ENCODE results near the gene SYNE2. TPM values are rescaled to one million over a fixed set of nuclear protein-coding genes. Genes with fewer than 3 reads are reported as not detected.
A peak's percentile ranks its signal among the peaks of the same experiment; 100 is the strongest.
"Not testable (repeated sequence)": the region's sequence is repeated elsewhere in the genome, so short reads cannot be mapped to it uniquely, and the experiment has no call there.

SYNE2 gene
- total and polyA plus RNA-seq, 2 donors (not counting 1 experiment from before 2014, with no cell fraction given) = 3.1 to 15.4 TPM

DNA sequence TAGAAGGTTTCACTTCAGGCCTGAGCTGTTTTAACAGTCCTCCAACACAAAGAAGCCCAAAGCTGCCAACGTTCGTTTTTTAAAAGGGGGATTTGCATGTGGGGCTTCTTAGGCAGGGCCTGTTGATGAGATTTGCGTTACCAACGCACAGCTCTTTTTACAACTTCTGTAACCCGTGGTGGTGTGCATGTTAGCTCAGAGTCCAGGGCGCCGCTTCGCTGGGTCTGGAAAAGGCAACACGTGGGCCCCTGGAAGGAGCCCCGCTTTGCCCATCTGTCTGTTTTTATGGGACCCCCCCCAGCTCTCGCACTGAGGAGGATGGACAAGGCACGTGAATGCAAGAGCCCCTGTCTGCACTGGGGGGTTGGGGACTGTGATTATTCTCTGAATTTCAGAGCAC lies 357.4 kb downstream of the SYNE2 start:
- H3K4me2 ChIP-seq (ENCODE audit: extremely low read depth, insufficient read depth, low read length) = peak overlapping the region; percentile 87
- no peaks in the 10 kb centered on the region for H3K9me3 ChIP-seq (ENCODE audit: control insufficient read depth, insufficient read depth, low read depth, low read length)
- H3K4me3 ChIP-seq (replicated peaks in 1 of 4; ENCODE audit: control extremely low read depth in 1 of 4, insufficient read depth in 1 of 4, low read depth in 3 of 4, low read length in 4 of 4) = no peak overlapping the region
- no peak overlapping the region for H2AFZ ChIP-seq (ENCODE audit: low read length)
- no peak overlapping the region for H3K27ac ChIP-seq (ENCODE audit: insufficient read depth, low read length)
- peaks cover 5% of the 10 kb centered on the region for H3K4me1 ChIP-seq (ENCODE audit: control insufficient read depth, extremely low read depth, insufficient read depth, low read length)
- TF ChIP-seq, protein P1, sequence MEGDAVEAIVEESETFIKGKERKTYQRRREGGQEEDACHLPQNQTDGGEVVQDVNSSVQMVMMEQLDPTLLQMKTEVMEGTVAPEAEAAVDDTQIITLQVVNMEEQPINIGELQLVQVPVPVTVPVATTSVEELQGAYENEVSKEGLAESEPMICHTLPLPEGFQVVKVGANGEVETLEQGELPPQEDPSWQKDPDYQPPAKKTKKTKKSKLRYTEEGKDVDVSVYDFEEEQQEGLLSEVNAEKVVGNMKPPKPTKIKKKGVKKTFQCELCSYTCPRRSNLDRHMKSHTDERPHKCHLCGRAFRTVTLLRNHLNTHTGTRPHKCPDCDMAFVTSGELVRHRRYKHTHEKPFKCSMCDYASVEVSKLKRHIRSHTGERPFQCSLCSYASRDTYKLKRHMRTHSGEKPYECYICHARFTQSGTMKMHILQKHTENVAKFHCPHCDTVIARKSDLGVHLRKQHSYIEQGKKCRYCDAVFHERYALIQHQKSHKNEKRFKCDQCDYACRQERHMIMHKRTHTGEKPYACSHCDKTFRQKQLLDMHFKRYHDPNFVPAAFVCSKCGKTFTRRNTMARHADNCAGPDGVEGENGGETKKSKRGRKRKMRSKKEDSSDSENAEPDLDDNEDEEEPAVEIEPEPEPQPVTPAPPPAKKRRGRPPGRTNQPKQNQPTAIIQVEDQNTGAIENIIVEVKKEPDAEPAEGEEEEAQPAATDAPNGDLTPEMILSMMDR (conservative IDR thresholded peaks at IDR 0.05 in 1 of 2, IDR thresholded peaks at IDR 0.05 in 1 of 2; ENCODE audit: low read depth in 1 of 2, low read length in 2 of 2) = no peak
- peak in 1 of 2 donors; percentile 6 for DNase-seq (ENCODE audit: low read depth in 2 of 2)
- H3K79me2 ChIP-seq (ENCODE audit: control insufficient read depth, insufficient read depth, low read length) = no peaks in the 10 kb centered on the region
- H4K20me1 ChIP-seq (ENCODE audit: control insufficient read depth, extremely low read depth, insufficient read depth, low read length) = no peaks in the 10 kb centered on the region
- no peaks in the 10 kb centered on the region for H3K27me3 ChIP-seq (ENCODE audit: control insufficient read depth, insufficient read depth, low read length)
- no peak overlapping the region for H3K9ac ChIP-seq (ENCODE audit: insufficient read depth, low read length)
- H3K36me3 ChIP-seq (ENCODE audit: control insufficient read depth, insufficient read depth, low read length) = no peaks in the 10 kb centered on the region

DNA sequence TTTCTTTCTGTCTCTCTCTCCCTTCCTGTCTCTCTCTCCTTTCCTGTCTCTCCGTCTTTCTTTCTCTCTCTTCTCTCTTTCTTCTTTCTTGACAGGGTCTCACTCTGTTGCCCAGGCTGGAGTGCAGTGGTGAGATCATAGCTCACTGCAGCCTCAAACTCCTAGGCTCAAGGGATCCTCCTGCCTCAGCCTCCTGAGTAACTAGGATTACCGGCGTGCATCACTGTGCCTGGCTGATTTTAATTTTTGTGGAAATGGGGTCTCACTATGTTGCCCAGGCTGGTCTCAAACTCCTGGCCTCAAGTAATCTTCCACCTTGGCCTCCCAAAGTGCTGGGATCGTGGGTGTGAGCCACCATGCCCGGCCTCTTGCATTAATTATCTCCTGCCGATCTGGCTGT lies 358.1 kb downstream of the SYNE2 start:
- not testable (repeated sequence) for H3K4me2 ChIP-seq (ENCODE audit: extremely low read depth, insufficient read depth, low read length); H3K4me3 ChIP-seq (replicated peaks in 1 of 4; ENCODE audit: control extremely low read depth in 1 of 4, insufficient read depth in 1 of 4, low read depth in 3 of 4, low read length in 4 of 4); H3K27ac ChIP-seq (ENCODE audit: insufficient read depth, low read length); H4K20me1 ChIP-seq (ENCODE audit: control insufficient read depth, extremely low read depth, insufficient read depth, low read length); H3K9me3 ChIP-seq (ENCODE audit: control insufficient read depth, insufficient read depth, low read depth, low read length); H3K9ac ChIP-seq (ENCODE audit: insufficient read depth, low read length); H3K79me2 ChIP-seq (ENCODE audit: control insufficient read depth, insufficient read depth, low read length); H3K27me3 ChIP-seq (ENCODE audit: control insufficient read depth, insufficient read depth, low read length); H3K36me3 ChIP-seq (ENCODE audit: control insufficient read depth, insufficient read depth, low read length); DNase-seq (ENCODE audit: low read depth in 2 of 2); H2AFZ ChIP-seq (ENCODE audit: low read length); H3K4me1 ChIP-seq (ENCODE audit: control insufficient read depth, extremely low read depth, insufficient read depth, low read length)

DNA sequence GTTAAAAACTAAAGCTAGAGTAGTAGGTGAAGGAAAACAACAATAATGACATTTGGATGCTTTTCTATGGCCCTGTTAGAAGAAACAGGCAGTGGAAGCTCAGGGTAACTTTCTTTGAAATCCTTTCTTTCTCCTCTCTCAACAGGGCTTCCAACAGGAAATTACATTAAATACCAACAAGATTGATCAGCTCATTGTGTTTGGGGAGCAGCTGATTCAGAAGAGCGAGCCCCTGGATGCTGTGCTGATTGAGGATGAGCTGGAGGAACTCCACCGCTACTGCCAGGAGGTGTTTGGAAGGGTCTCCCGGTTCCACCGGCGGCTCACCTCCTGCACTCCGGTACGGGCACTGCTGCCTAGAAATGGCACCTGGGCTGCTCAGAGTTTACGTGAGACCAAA lies 359.9 kb downstream of the SYNE2 start:
- H3K4me3 ChIP-seq (replicated peaks in 1 of 4; ENCODE audit: control extremely low read depth in 1 of 4, insufficient read depth in 1 of 4, low read depth in 3 of 4, low read length in 4 of 4) = no peak overlapping the region
- DNase-seq (ENCODE audit: low read depth in 2 of 2) = no peak

More for the DNA sequence above, 359.9 kb downstream of the SYNE2 start:
- TF ChIP-seq, protein P1 (conservative IDR thresholded peaks at IDR 0.05 in 1 of 2, IDR thresholded peaks at IDR 0.05 in 1 of 2; ENCODE audit: low read depth in 1 of 2, low read length in 2 of 2) = no peak
- no peak for TF ChIP-seq EZH2 (IDR thresholded peaks at IDR 0.05; ENCODE audit: low read length, missing control alignments)
- no peak overlapping the region for H3K4me2 ChIP-seq (ENCODE audit: extremely low read depth, insufficient read depth, low read length)
- H3K27me3 ChIP-seq (ENCODE audit: control insufficient read depth, insufficient read depth, low read length) = no peaks in the 10 kb centered on the region
- no peaks in the 10 kb centered on the region for H3K36me3 ChIP-seq (ENCODE audit: control insufficient read depth, insufficient read depth, low read length)
- H3K9me3 ChIP-seq (ENCODE audit: control insufficient read depth, insufficient read depth, low read depth, low read length) = no peaks in the 10 kb centered on the region
- H3K9ac ChIP-seq (ENCODE audit: insufficient read depth, low read length) = no peak overlapping the region
- no peaks in the 10 kb centered on the region for H3K79me2 ChIP-seq (ENCODE audit: control insufficient read depth, insufficient read depth, low read length)
- H2AFZ ChIP-seq (ENCODE audit: low read length) = no peak overlapping the region
- no peaks in the 10 kb centered on the region for H4K20me1 ChIP-seq (ENCODE audit: control insufficient read depth, extremely low read depth, insufficient read depth, low read length)
- peaks cover 5% of the 10 kb centered on the region for H3K4me1 ChIP-seq (ENCODE audit: control insufficient read depth, extremely low read depth, insufficient read depth, low read length)
- no peak overlapping the region for H3K27ac ChIP-seq (ENCODE audit: insufficient read depth, low read length)

All from fibroblast of lung (primary cell).